Measurements from ENCODE around the gene SSH3. TPM values are rescaled to one million over a fixed set of nuclear protein-coding genes. Genes with fewer than 3 reads are reported as not detected.

SSH3 gene
- total and polyA plus RNA-seq, 2 of the 8 experiments (the other 6 are each of a cell fraction or from before 2014, with no cell fraction given): 16.9 to 19.8 TPM

- no peak for TF ChIP-seq CHD7 (IDR thresholded peaks at IDR 0.05; ENCODE audit: insufficient replicate concordance, low read length)
- no peak for TF ChIP-seq SIN3A (conservative IDR thresholded peaks at IDR 0.05 in 1 of 2, IDR thresholded peaks at IDR 0.05 in 1 of 2; ENCODE audit: low read depth in 1 of 2, low read length in 2 of 2)
- no peak for TF ChIP-seq SP1 (IDR thresholded peaks at IDR 0.05; ENCODE audit: low read depth, low read length)
- no peak for TF ChIP-seq E2F6 (IDR thresholded peaks at IDR 0.05)
- no peak for TF ChIP-seq NRF1 (IDR thresholded peaks at IDR 0.05; ENCODE audit: low read depth, low read length)
- TF ChIP-seq CBX8 (IDR thresholded peaks at IDR 0.05; ENCODE audit: borderline replicate concordance, low read depth, low read length): no peak
- TF ChIP-seq TEAD4 (IDR thresholded peaks at IDR 0.05; ENCODE audit: low read depth, low read length): no peak
- TF ChIP-seq SRF (IDR thresholded peaks at IDR 0.05; ENCODE audit: low read depth, low read length): no peak
- TF ChIP-seq MAFK (IDR thresholded peaks at IDR 0.05; ENCODE audit: low read depth, low read length): no peak
Measured at GRCh38 chr11:67283481-67283963, 19.8 kb upstream of the SSH3 start (continued).
